SHP77 (cell line): Measurements from ENCODE around the gene DCAF11.
A peak's percentile ranks its signal among the peaks of the same experiment; 100 is the strongest.

Experiments
- DNase-seq, 2 experiments: peaks; one replicate each; lab custom pipeline; 2025; lab: John Stamatoyannopoulos, UW

The DCAF11 gene

DNA sequence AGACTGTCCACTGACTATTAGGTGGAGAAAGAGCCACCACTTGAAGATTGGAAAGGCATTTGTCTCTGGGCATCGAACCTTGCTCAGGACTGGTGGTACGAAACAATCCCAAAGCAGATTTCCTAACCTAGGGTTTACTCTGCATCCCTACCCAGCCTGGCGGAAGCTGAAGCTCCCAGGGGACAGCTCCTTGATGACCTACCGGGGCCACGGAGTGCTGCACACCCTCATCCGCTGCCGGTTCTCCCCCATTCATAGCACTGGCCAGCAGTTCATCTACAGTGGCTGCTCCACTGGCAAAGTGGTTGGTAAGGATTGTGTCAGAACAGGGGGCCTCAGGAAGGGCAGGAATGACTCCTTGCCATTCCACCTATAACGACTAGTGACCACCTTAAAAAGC lies 6.6 kb downstream of the DCAF11 start:
- DNase-seq = no peak

- no peak for DNase-seq
Observed at GRCh38 chr14:24122416-24122815, 7.8 kb downstream of the DCAF11 start.

DNA sequence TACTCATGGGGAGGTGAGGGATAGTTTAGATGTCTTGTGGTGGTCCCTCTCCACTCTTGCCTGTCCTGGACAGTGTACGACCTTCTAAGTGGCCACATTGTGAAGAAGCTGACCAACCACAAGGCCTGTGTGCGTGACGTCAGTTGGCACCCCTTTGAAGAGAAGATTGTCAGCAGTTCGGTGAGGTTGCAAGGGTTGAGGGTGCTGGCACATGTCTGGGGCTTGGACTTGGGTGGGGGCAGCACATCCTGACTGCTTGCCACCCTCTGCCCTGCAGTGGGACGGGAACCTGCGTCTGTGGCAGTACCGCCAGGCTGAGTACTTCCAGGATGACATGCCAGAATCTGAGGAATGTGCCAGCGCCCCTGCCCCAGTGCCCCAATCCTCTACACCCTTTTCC lies 8.3 kb downstream of the DCAF11 start:
- DNase-seq = no peak

GRCh38 chr14:24123424-24124417 lies 9.1 kb downstream of the DCAF11 start:
- DNase-seq = no peak

DNA sequence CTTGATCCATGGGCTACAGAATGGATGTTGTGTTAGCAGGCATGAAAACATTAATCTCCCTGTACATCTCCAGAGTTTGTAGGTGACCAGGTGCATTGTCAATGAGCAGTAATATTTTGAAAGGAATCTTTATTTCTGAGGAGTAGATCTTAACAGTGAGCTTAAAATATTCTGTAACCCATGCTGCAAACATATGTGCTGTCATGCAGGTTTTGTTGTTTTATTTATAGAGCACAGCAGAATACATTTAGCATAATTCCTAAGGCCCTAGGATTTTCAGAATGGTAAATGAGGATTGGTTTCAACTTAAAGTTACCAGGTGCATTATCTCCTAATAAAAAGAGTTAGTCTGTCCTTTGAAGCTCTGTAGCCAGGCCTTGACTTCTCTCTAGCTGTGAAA lies 12.4 kb downstream of the DCAF11 start:
- DNase-seq = no peak

- DNase-seq = no peak
Observed at GRCh38 chr14:24127673-24128072, 13.1 kb downstream of the DCAF11 start.

DNA sequence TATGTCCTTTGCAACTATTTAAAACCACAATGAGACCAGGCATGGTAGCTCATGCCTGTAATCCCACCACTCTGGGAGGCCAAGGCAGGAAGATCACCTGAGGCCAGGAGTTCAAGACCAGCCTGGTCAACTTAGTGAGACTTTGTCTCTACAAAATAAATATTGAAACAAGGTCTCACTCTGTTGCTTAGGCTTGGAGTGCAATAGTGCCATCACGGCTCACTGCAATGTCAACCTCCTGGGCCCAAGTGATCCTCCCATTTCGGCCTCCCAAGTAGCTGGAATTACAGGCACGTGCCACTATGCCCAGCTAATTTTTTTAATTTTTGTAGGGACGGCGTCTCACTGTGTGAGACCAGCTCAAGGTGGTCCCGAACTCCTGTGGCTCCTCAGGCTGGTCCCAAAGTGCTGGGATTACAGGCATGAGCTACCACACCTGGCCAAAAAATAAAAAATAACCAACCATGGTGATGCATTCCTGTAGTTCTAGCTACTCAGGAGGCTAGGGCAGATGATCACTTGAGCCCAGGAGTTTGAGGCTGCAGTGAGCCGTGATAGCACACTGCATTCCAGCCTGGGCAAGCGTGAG lies 14.9 kb downstream of the DCAF11 start:
- no peak for DNase-seq

- no peak for DNase-seq
Observed at GRCh38 chr14:24130380-24130716, 15.8 kb downstream of the DCAF11 start, which contains the start of gene FITM1. Gene FITM1 (plus strand): TSS chr14:24130659. CDS start chr14:24131564, 905 bp downstream.

- peak; percentile 46 to 73 for DNase-seq
Observed at GRCh38 chr14:24130717-24131548, 16.4 kb downstream of the DCAF11 start.

DNA sequence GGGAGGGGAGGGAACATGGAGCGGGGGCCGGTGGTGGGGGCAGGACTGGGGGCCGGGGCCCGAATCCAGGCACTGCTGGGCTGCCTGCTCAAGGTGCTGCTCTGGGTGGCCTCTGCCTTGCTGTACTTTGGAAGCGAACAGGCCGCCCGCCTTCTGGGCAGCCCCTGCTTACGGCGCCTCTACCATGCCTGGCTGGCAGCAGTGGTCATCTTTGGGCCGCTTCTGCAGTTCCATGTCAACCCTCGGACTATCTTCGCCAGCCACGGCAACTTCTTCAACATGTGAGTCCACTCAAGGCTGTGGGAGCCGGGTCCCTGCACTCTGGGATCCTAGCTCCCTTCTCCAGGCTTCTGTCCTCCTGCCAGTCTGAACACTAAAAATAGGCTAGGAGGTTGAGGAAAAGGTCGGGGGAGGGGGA lies 17.0 kb downstream of the DCAF11 start:
- DNase-seq = no peak

DNA sequence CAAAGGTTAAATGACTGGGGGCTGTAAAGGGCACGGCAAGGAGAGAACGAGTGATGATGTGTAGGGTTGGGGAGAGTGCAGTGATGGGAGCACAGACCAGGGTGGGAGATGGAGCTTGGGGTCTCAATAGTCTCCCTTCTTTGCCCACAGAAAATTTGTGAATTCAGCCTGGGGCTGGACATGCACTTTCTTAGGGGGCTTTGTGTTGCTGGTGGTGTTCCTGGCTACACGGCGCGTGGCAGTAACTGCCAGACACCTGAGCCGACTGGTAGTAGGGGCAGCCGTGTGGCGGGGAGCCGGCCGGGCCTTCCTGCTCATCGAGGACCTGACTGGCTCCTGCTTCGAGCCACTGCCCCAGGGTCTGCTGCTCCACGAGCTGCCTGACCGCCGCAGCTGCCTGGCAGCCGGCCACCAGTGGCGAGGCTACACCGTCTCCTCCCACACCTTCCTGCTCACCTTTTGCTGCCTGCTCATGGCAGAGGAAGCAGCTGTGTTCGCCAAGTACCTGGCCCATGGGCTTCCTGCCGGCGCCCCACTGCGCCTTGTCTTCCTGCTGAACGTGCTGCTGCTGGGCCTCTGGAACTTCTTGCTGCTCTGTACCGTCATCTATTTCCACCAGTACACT lies 17.6 kb downstream of the DCAF11 start:
- DNase-seq = peak; percentile 36 to 52

DNA sequence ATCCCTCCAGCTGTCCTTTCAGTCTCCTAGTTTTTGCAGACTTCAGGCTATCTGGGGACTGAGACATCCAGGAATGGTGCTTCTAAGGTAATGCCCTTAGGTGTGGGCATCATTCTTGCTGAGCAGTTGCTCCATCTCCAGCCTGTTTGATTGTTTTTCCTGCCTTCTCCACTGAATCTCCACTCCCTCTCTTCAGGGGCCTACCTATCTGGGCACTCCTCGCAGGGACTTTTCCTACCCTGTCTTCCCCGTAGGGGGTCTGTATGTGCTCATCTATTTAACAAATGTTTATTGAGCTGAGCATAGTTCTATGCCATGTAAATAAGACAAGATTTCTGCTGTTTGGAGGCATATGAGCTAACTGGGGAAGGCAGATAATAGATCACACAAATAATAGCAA lies 18.4 kb downstream of the DCAF11 start:
- no peak for DNase-seq

DNA sequence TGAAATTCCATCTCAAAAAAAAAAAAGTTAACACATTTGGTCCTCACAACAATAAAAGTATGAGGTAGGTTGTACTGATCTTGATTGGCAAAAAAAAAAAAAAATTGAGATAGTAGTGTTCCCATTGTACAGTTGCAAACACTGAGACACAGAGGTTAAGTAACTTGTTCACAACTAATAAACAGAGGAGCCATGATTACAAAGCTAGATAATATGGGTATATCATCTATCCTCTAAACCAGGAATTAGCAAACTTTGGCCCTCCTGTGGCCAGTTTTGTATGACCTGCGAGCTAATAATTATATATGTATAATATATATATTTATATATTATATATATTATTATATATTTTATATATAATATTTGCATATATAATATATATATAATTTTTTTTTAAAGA lies 19.2 kb downstream of the DCAF11 start:
- no peak for DNase-seq

DNA sequence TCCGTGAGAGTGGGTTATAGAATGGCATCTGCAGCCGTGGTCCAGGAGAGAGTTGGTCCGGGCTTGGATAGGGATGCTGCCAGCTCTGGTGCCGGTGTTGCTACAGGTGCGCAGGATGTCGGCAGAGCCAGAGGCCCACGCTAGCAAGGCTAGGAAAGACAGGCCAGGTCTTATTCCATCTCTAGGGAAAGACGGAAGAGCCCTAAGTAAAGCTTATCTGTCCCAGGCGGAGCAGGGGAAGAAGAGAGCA lies 20.9 kb downstream of the DCAF11 start:
- no peak for DNase-seq

DNA sequence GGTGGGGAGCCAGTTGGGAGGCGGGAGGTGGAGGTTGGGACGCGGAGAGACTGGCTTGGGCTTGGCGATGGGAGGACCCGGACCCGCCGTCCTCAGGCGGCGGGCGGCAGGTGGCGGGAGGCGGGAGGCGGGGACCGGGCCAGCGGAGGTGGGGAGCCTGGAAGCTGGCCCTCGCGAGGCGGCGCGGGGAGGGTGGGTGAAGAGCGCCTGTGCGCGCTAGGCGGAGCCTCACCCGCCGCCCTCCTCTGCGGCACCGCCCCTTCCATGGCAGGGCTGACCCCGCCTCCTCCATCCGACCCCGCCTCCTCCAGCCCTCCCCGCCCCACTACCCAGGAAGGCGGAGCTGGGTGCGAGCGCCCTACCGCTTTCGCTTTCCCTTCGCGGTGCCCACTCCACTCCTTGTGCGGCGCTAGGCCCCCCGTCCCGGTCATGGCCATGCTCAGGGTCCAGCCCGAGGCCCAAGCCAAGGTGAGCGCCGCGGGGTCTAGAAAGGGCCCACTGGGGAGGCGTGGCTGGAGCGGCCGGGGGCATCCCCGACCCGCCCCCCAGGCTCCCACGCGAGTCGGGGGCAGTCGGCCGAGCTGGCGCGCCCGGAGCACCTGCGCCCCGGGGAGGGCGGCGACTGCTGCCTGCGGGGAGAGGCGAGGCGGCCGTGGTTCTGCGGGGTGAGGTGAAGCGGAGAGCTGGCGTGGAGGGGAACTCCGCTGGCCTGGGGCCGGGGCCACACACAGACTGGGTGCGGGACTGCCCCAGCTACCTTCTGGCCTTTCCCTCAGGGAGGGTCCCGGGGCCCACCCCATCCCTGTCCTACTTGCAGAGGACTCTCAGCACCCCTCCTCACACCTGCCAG lies 21.5 kb downstream of the DCAF11 start, which contains the start of gene PSME1:
Gene PSME1, plus strand, starts transcription at position 361 of the 850 bp plus-strand sequence. Its CDS starts 69 bp downstream, at position 430.
- peak; percentile 81 to 95 for DNase-seq

GRCh38 chr14:24136684-24137528 lies 22.3 kb downstream of the DCAF11 start:
- peak in 1 of 2 experiments; percentile 19 for DNase-seq

- no peak for DNase-seq
Observed at GRCh38 chr14:24137529-24138395, 23.2 kb downstream of the DCAF11 start.

DNA sequence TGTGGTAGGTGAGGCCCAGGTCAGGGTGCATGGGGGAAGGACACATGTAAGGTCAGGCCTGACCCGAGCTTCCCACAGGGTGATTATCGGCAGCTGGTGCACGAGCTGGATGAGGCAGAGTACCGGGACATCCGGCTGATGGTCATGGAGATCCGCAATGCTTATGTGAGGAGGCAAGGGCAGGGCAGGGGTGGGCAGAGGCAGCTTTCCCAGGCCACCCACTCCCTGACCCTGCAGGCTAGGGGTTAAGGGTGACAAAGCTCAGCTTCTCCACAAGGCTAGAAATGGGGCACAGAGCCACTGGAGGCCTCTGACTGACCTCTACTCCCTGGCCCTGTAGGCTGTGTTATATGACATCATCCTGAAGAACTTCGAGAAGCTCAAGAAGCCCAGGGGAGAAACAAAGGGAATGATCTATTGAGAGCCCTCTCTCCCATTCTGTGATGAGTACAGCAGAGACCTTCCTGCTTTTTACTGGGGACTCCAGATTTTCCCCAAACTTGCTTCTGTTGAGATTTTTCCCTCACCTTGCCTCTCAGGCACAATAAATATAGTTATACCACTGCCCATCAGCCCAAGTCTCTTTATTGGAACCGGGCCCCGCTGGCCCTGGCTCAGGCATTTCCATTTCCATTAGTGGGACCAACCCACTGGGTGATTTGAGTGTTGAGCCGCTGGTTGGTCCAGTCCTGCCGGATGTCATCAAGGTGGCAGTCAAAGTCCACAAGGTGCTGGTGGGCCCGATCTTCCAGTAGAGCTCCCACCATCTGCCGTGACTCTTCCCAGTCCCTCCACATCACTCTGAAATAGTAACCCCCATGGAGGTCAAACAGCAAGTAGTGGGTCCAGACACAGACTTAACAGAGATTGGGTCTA lies 24.1 kb downstream of the DCAF11 start:
- DNase-seq = no peak
